HG02763 (cell line): ENCODE data around the gene CCL25.

Source experiments
- ATAC-seq: cut with Tn5 transposase; IDR thresholded peaks from one replicate; pipeline ENCODE4 v1.9.1; 2021; ENCODE audit warnings: mild to moderate bottlenecking, moderate library complexity; ENCODE audit not compliant: unreplicated experiment

Gene CCL25

GRCh38 chr19:8109455-8109854 lies 56.9 kb downstream of the CCL25 start:
- no peak for ATAC-seq

GRCh38 chr19:8109890-8110662 lies 57.5 kb downstream of the CCL25 start:
- ATAC-seq, result no peak

- ATAC-seq, result no peak
These were observed 58.4 kb downstream of the CCL25 start for GRCh38 chr19:8110931-8111330.

- ATAC-seq, result no peak
These were observed 58.8 kb downstream of the CCL25 start for GRCh38 chr19:8111376-8111775.
